Measurements from ENCODE around the gene SLC10A1.

SLC10A1 gene

DNA sequence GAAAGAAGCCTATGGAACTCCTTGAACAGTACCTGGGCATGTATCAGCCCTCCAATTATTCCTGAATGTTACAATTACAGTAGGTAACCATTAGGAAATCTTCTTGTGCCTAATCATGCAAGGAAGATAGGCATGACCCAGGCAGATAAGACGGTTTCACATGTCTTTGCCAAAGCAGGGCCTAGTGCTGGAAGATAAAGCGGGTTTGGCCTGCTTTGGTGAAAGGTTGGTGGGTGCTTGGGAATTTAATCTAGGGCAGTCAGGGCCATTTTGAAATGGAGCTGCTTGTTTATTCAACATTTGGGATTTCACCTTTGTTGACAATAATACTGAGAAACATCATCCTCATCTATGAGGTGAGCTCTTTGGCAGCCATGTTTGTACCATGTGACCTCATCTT is 42.6 kb downstream of the SLC10A1 start:
- H4K20me1 ChIP-seq (ENCODE audit: control insufficient read depth, insufficient read depth, low read depth, low read length): no peaks in the 10 kb centered on the region
- no peaks in the 10 kb centered on the region for H3K79me2 ChIP-seq (ENCODE audit: control insufficient read depth, low read length)
- peak overlapping the region; percentile 52 for H3K4me2 ChIP-seq (ENCODE audit: low read length)
- no peak for TF ChIP-seq EZH2phosphoT487 (IDR thresholded peaks at IDR 0.05; ENCODE audit: borderline replicate concordance, low read length)
- TF ChIP-seq, protein P1, sequence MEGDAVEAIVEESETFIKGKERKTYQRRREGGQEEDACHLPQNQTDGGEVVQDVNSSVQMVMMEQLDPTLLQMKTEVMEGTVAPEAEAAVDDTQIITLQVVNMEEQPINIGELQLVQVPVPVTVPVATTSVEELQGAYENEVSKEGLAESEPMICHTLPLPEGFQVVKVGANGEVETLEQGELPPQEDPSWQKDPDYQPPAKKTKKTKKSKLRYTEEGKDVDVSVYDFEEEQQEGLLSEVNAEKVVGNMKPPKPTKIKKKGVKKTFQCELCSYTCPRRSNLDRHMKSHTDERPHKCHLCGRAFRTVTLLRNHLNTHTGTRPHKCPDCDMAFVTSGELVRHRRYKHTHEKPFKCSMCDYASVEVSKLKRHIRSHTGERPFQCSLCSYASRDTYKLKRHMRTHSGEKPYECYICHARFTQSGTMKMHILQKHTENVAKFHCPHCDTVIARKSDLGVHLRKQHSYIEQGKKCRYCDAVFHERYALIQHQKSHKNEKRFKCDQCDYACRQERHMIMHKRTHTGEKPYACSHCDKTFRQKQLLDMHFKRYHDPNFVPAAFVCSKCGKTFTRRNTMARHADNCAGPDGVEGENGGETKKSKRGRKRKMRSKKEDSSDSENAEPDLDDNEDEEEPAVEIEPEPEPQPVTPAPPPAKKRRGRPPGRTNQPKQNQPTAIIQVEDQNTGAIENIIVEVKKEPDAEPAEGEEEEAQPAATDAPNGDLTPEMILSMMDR (IDR thresholded peaks at IDR 0.05; ENCODE audit: low read depth, low read length, poor library complexity, severe bottlenecking): no peak
- no peaks in the 10 kb centered on the region for H3F3A ChIP-seq (ENCODE audit: control insufficient read depth, insufficient read depth)
- H3K27me3 ChIP-seq (ENCODE audit: control insufficient read depth, low read length): no peaks in the 10 kb centered on the region
- H3K9me3 ChIP-seq (ENCODE audit: control insufficient read depth, insufficient read depth, low read length): no peaks in the 10 kb centered on the region
- no peaks in the 10 kb centered on the region for H3K9me2 ChIP-seq (replicated peaks; ENCODE audit: control insufficient read depth, low read length)
- H3K36me3 ChIP-seq (ENCODE audit: control insufficient read depth, low read length): no peaks in the 10 kb centered on the region
- peak overlapping the region; percentile 32; the same call in 1 of the 2 replicates for H3K4me3 ChIP-seq (ENCODE audit: low read length)
- peaks cover 34% of the 10 kb centered on the region for H3K4me1 ChIP-seq (ENCODE audit: control insufficient read depth, low read length)
- peak overlapping the region; percentile 49 for H3K27ac ChIP-seq (ENCODE audit: low read depth, low read length)

DNA sequence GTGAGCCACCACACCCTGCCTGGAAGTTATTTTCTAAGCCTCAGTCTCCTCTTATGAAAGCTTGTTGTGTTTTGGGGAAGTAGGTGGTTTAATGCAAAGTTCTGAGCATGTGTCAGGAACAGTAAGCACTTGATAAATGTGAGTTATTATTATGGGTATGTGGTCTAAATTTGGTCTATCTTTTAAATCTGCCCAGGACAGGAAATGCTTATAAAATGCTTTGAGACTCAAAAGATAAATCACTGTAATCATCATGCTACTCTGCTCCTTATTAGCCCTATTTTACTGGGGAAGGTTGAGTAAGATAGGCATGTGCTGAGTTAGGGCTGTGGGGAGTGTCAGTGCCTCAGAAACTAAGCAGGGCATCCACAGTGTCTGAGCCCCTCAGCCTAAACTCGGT is 43.2 kb downstream of the SLC10A1 start:
- Histone ChIP-seq H3K4me3 (ENCODE audit: low read length) (peak overlapping the region; percentile 32), H3K9me2 (replicated peaks; ENCODE audit: control insufficient read depth, low read length) (no peaks in the 10 kb centered on the region), H3K27ac (ENCODE audit: low read depth, low read length) (peak overlapping the region; percentile 49), H3K9me3 (ENCODE audit: control insufficient read depth, insufficient read depth, low read length) (no peaks in the 10 kb centered on the region), H3K36me3 (ENCODE audit: control insufficient read depth, low read length) (no peaks in the 10 kb centered on the region), H3K4me2 (ENCODE audit: low read length) (peak overlapping the region; percentile 52), H4K20me1 (ENCODE audit: control insufficient read depth, insufficient read depth, low read depth, low read length) (no peaks in the 10 kb centered on the region), H3K79me2 (ENCODE audit: control insufficient read depth, low read length) (no peaks in the 10 kb centered on the region), H3K27me3 (ENCODE audit: control insufficient read depth, low read length) (no peaks in the 10 kb centered on the region), H3F3A (ENCODE audit: control insufficient read depth, insufficient read depth) (no peaks in the 10 kb centered on the region), H3K4me1 (ENCODE audit: control insufficient read depth, low read length) (peaks cover 34% of the 10 kb centered on the region)
- no peak for TF ChIP-seq EZH2phosphoT487 (IDR thresholded peaks at IDR 0.05; ENCODE audit: borderline replicate concordance, low read length)
- TF ChIP-seq, protein P1 (IDR thresholded peaks at IDR 0.05; ENCODE audit: low read depth, low read length, poor library complexity, severe bottlenecking): no peak

DNA sequence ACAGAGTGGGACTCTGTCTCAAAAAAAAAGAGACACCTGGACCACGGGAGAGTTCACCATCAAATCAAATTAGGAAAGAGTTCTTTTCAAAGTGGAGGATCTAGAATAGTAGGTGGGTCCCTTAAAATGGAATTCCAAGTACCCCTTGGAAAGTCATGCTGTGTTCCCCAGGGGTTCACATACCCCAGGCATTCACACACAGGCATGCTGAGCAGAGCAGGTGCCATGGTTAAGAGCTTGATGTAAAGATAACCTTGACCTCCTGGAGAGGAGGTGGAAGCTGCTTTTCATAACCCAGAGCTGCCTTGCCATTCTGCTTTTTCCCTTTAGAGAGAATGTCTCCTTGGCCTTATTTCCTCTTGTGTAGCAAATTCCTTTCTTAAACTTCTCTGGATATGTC is 44.3 kb downstream of the SLC10A1 start:
- Histone ChIP-seq H3K4me3 (ENCODE audit: low read length) (no peak overlapping the region), H3K9me3 (ENCODE audit: control insufficient read depth, insufficient read depth, low read length) (no peaks in the 10 kb centered on the region), H3K36me3 (ENCODE audit: control insufficient read depth, low read length) (no peaks in the 10 kb centered on the region), H3K27me3 (ENCODE audit: control insufficient read depth, low read length) (no peaks in the 10 kb centered on the region), H3K79me2 (ENCODE audit: control insufficient read depth, low read length) (no peaks in the 10 kb centered on the region), H3F3A (ENCODE audit: control insufficient read depth, insufficient read depth) (no peaks in the 10 kb centered on the region), H3K4me2 (ENCODE audit: low read length) (no peak overlapping the region), H3K9me2 (replicated peaks; ENCODE audit: control insufficient read depth, low read length) (no peaks in the 10 kb centered on the region), H4K20me1 (ENCODE audit: control insufficient read depth, insufficient read depth, low read depth, low read length) (no peaks in the 10 kb centered on the region), H3K4me1 (ENCODE audit: control insufficient read depth, low read length) (peaks cover 34% of the 10 kb centered on the region), H3K27ac (ENCODE audit: low read depth, low read length) (no peak overlapping the region)
- TF ChIP-seq, protein P1 (IDR thresholded peaks at IDR 0.05; ENCODE audit: low read depth, low read length, poor library complexity, severe bottlenecking): no peak
- TF ChIP-seq EZH2phosphoT487 (IDR thresholded peaks at IDR 0.05; ENCODE audit: borderline replicate concordance, low read length): no peak

Data from DOHH2 (cell line).